Activated T-cell treated with anti-CD3 and anti-CD28 coated beads, Interleukin-2, amount 50 U/mL, for 48 hours (primary cell): ENCODE results near the gene KIF1B.

Experiments
- DNase-seq, 2 experiments: peaks; one replicate each; pipeline ENCODE4 v3.0.0-alpha.2; 2020

The KIF1B gene

GRCh38 chr1:10209905-10210810 lies at the start of gene KIF1B:
Gene KIF1B (plus strand): TSS chr1:10210570. CDS start chr1:10232329, 21,759 bp downstream.
- DNase-seq, result peak; percentile 97

GRCh38 chr1:10160907-10161490 lies 49.4 kb upstream of the KIF1B start:
- no peak for DNase-seq

- DNase-seq, result no peak
Observed at GRCh38 chr1:10161541-10162290, 48.7 kb upstream of the KIF1B start.

GRCh38 chr1:10168912-10169514 lies 41.4 kb upstream of the KIF1B start:
- DNase-seq, result peak; percentile 35 to 36

- DNase-seq, result no peak
Observed at GRCh38 chr1:10170239-10170574, 40.2 kb upstream of the KIF1B start.

- no peak for DNase-seq
Observed at GRCh38 chr1:10171105-10171767, 39.1 kb upstream of the KIF1B start.

- DNase-seq, result no peak
Observed at GRCh38 chr1:10171995-10172669, 38.2 kb upstream of the KIF1B start.

GRCh38 chr1:10173582-10173981 lies 36.8 kb upstream of the KIF1B start:
- DNase-seq, result no peak

GRCh38 chr1:10177876-10178275 lies 32.5 kb upstream of the KIF1B start:
- DNase-seq, result no peak

GRCh38 chr1:10178597-10179405 lies 31.6 kb upstream of the KIF1B start:
- DNase-seq, result no peak

GRCh38 chr1:10179406-10180091 lies 30.8 kb upstream of the KIF1B start:
- DNase-seq, result no peak

GRCh38 chr1:10181154-10181553 lies 29.2 kb upstream of the KIF1B start:
- no peak for DNase-seq

GRCh38 chr1:10185759-10186158 lies 24.6 kb upstream of the KIF1B start:
- no peak for DNase-seq

GRCh38 chr1:10186331-10187025 lies 23.9 kb upstream of the KIF1B start:
- DNase-seq, result no peak

GRCh38 chr1:10187026-10187334 lies 23.4 kb upstream of the KIF1B start:
- DNase-seq, result no peak

- DNase-seq, result no peak
Observed at GRCh38 chr1:10188133-10188650, 22.2 kb upstream of the KIF1B start.

- no peak for DNase-seq
Observed at GRCh38 chr1:10189659-10190058, 20.7 kb upstream of the KIF1B start.

GRCh38 chr1:10192263-10192662 lies 18.1 kb upstream of the KIF1B start:
- DNase-seq, result no peak

- DNase-seq, result no peak
Observed at GRCh38 chr1:10193288-10193687, 17.1 kb upstream of the KIF1B start.

- no peak for DNase-seq
Observed at GRCh38 chr1:10195570-10195969, 14.8 kb upstream of the KIF1B start.
